ENCODE results near the gene PRKAG2.

DNA sequence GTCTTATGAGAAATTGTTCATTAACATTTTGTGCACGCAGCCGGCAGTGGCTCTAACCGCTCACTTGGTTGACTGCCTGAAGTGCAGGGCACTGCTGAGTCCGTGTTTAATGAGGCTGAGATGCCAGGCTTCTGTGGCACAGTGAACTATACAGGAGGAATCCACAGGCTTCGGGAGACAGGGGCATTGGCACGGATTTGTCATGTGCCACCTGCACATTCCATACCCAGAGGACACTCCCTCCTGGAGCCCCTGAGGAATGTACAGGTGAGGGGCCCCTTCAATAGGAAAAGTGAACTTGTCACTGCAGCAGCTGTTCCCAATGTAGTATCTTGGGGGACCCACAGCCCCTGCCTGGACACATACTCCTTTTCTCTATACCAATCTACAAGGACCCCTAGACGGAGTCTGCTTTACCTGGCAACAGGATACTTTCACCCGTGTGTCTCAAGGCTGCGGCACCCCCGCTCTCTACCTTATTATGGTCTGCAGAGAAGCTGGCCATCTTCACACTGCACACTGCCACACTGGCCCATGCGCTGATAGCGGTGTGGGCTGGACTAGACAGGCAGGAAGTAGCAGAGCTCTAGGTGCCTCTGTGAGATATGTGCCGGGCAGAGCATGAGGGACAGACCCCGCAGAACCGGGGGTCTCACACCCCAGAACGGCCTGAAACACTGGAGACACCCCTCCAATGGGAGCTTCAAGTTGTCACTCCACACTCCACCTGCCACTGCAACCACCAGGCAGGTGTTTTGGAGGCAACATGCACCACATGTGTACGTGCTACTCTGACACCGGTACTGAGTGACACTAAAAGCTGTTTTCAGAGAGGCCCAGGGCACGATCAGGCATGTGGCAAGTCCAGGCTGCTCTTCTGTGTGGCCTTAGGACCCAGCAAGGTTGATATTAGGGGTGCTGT is 285.8 kb downstream of the PRKAG2 start:
- TF ChIP-seq CTCF (IDR thresholded peaks at IDR 0.05) (no peak), POLR2A (IDR thresholded peaks at IDR 0.05) (no peak)

All from thyroid gland (tissue), 4 donors.